A549 treated with DMSO at 1 μM for 4 hours (cell line): ENCODE measurements around the gene IFNGR2. TPM values are rescaled to one million over a fixed set of nuclear protein-coding genes. Genes with fewer than 3 reads are reported as not detected.

Experiments
- total RNA-seq: library from RNA; stranded (reverse); fragments of 200-300 nt; extraction: Qiagen RNA extraction; gene quantifications from 5 replicates; pipeline ENCODE4 v1.2.3, GENCODE V29; 2022; ENCODE audit warnings: low read depth

The IFNGR2 gene
- total RNA-seq = 50.3 to 61.6 TPM (median 59.8 TPM) in 5 replicates

GRCh38 chr21:33403128-33403785 lies at the start of gene IFNGR2:
Gene IFNGR2 (plus strand): TSS chr21:33403413. CDS start chr21:33403544, 131 bp downstream.

GRCh38 chr21:33479679-33480480 lies 76.7 kb downstream of the IFNGR2 start, which contains the start of gene TMEM50B:
Gene TMEM50B (minus strand): TSS chr21:33479974. CDS start chr21:33468885, 11,089 bp downstream.

Other genes starting within 250 kb of the IFNGR2 start
- gene IFNAR2, start 173.5 kb upstream of the IFNGR2 start, total RNA-seq = 14.8 to 18.8 TPM (median 17.2 TPM) in 5 replicates
- gene IL10RB, start 137.0 kb upstream of the IFNGR2 start, total RNA-seq = 15.4 to 23.3 TPM (median 19.2 TPM) in 5 replicates
- gene IFNAR1, start 78.4 kb upstream of the IFNGR2 start, total RNA-seq = 17.1 to 21.0 TPM (median 19.7 TPM) in 5 replicates
- 9.8 to 11.9 TPM (median 11.0 TPM) in 5 replicates for gene TMEM50B, start 76.6 kb downstream of the IFNGR2 start, total RNA-seq
- gene DNAJC28, start 88.3 kb downstream of the IFNGR2 start, total RNA-seq = 0.26 to 0.49 TPM (median 0.40 TPM) in 5 replicates
- 65.5 to 76.6 TPM (median 72.0 TPM) in 5 replicates for gene GART, start 138.7 kb downstream of the IFNGR2 start, total RNA-seq
- 84.4 to 104 TPM (median 96.2 TPM) in 5 replicates for gene SON, start 139.6 kb downstream of the IFNGR2 start, total RNA-seq
- 16.1 to 21.0 TPM (median 18.6 TPM) in 5 replicates for gene DONSON, start 185.3 kb downstream of the IFNGR2 start, total RNA-seq
- 11.6 to 16.8 TPM (median 13.0 TPM) in 5 replicates for gene CRYZL1, start 238.3 kb downstream of the IFNGR2 start, total RNA-seq
- gene ITSN1, start 239.1 kb downstream of the IFNGR2 start, total RNA-seq = 13.3 to 19.3 TPM (median 16.7 TPM) in 5 replicates